ENCODE results near the gene AUTS2.

AUTS2 gene

DNA sequence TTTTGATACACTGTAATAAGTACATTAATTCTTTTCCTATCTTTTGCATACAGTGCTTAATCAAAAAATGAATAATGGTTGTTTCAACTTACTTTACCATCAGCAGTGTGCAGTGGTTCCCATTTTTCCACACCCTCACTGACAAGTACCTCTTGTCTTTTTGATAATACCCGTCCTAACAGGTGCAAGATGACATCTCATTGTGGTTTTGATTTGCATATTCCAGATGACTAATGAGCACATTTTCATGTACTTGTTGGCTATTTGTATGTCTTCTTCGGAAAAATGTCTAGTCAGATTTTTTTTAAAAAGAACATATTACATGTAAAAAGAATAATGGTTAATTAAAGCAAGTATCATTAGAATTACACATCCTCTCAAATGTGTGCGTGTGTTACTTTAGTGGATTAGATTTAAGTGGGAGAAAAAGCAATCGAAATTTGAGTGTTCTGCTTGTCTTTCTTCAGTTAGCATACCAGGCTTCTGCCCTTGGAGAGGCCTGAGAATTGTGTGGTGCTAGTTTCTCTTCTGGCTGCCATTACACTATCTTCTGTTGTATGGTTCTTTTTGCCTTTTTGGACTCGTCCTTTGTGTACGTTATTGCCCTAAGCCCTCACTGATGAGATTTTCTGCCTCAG is 291.2 kb downstream of the AUTS2 start:
- DNase-seq (ENCODE audit: low read depth in 3 of 3), result no peak

GRCh38 chr7:69889976-69890351 is 291.7 kb downstream of the AUTS2 start:
- no peak for DNase-seq (ENCODE audit: low read depth in 3 of 3)

DNA sequence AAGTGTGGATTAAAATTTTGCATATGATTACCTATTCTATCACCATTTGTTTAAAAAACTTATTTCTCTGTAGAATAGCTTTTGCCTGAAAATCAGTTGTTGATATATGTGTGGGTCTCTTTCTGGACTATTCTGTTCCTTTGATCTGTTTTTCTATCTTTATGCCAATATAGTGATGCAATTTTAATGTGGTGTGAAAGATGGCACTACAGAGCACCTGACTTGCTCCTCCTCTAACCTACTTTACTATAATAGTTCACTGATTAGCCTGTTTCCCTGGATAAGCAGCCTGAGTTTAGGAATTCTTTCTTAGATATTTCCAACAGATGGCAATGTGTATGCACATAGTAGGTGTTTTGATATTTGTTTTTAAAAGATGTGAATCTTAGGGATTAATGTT is 294.5 kb downstream of the AUTS2 start:
- no peak for DNase-seq (ENCODE audit: low read depth in 3 of 3)

DNA sequence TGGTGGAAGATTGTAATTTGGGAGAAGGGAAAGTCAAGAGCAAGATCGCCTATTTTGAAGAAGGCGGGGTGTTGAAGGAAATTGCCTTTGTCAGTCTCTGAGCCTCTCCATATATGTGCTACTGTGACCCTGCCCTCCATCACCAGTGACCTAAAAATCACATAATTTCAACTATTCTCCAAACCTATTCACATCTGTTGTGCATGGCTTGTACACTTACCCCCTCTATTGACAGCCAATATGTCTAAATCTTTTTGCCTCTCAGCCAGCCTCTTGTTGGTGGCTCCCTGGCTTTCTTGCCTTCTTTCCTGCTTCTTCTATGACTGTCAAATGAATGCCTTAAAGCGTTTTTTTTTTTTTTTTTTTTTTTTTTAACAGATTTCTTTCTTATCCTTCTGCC is 295.6 kb downstream of the AUTS2 start:
- no peak for DNase-seq (ENCODE audit: low read depth in 3 of 3)

DNA sequence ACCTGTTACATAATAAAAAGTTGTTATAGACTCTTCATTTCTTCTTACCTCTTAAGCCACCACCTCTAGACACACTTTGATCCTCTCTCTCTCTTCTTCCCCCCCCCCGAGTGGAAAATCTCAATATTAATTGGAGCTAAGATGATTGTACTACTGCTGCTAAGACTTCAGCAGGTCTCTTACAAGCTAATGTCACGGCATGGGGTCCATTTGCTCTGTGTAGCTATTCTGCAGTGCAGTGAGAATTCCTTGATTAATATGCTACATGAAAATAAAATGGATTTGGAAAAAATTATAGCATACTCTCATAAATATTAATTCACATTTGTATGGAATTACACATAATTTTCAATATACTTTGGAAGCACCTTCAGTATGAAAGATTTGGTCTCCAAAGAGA is 297.2 kb downstream of the AUTS2 start:
- no peak for DNase-seq (ENCODE audit: low read depth in 3 of 3)

GRCh38 chr7:69896121-69896520 is 297.8 kb downstream of the AUTS2 start:
- no peak for DNase-seq (ENCODE audit: low read depth in 3 of 3)

- no peak for DNase-seq (ENCODE audit: low read depth in 3 of 3)
Observed at GRCh38 chr7:69898189-69898588, 299.9 kb downstream of the AUTS2 start.

GRCh38 chr7:69903410-69903809 is 305.1 kb downstream of the AUTS2 start:
- no peak for DNase-seq (ENCODE audit: low read depth in 3 of 3)

DNA sequence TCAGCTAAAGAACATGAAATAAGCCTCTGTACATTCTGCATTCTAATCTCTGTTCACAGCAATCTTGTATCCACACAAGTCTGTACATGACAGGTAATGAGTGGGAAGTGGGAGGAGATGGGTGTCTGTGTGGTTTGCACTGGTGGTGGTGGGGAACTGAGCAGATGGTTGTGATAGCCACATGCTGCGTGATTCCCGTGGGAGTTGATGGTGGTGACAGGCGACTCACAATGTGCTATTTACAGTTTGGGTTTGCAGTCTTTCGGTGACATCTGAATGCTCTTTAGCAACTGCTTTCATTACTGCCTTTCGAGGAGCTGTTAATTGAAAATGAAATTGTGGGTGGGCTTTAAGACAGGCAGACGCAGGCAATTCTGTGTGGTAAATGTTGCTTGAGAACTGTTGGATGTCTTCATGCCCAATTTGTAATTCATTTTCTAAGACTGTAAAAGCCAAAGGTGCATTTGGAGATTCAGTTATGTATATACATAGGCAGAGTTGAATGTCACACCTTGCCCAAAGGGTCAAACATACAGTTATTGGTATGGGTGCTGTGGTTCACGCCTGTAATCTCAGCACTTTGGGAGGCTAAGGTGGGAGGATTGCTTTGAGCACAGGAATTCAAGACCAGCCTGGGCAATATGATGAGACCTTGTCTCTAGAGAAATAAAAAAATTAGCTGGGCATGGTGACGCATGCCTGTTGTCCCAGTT is 308.2 kb downstream of the AUTS2 start:
- DNase-seq (ENCODE audit: low read depth in 3 of 3), result no peak

GRCh38 chr7:69907720-69908119 is 309.4 kb downstream of the AUTS2 start:
- no peak for DNase-seq (ENCODE audit: low read depth in 3 of 3)

DNA sequence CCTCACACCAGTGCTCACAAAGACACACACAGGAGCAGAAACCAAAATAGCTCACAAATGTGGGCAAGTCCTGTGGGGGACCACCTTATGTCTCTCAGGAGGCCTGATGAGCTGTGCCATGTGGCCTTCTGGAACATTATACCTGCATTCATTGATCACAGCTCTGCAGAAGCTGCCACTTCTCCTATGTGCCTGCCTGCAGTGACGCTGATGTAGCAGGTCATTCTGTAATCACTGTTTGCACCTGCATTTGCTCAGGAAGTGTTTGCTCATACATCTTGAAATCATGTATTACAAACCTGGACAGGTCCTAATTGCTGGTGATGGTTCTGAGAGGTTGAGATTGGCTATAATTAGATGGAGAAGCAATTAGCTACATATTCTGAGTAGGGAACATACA is 310.2 kb downstream of the AUTS2 start:
- no peak for DNase-seq (ENCODE audit: low read depth in 3 of 3)

- no peak for DNase-seq (ENCODE audit: low read depth in 3 of 3)
Observed at GRCh38 chr7:69910150-69910549, 311.9 kb downstream of the AUTS2 start.

DNA sequence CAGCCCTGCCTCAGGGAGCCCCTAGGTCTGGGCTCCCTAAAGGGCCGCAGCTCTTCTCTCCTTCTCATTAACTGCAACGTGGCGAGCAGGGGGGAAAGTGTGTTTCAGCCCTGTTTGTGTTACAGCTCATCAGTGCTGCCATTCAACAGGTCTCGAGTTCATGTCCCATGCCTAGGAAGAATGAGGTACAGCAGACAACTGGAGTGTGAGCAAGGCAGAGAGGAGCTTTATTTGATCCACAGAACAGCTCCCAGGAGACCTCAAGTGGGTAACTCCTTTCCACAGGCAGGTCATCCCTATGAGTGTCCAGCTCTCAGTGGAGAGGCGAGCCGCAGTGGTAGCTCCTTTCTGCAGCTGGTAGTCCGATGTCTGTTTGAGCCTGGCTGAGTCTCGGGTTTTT is 313.1 kb downstream of the AUTS2 start:
- no peak for DNase-seq (ENCODE audit: low read depth in 3 of 3)

GRCh38 chr7:69912141-69912540 is 313.9 kb downstream of the AUTS2 start:
- no peak for DNase-seq (ENCODE audit: low read depth in 3 of 3)

DNA sequence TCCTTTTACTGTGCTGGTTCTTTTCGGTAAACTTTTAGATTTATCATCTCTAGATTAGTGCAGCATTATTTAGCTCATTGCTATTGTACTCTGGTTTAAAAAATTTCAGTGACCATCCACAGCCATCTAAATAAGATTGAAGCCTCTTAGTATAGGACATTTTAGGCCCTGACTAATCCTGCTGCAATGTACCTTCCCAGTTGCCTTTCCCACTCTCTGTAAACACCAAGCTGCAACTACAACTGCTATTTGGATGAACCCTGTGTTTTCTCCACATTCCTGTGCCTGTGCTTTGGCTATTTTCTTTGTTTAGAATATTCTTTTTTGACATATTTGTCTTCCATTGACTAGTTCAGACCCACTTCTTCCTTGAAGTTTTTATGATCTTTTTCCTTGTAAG is 314.6 kb downstream of the AUTS2 start:
- DNase-seq (ENCODE audit: low read depth in 3 of 3), result no peak

- no peak for DNase-seq (ENCODE audit: low read depth in 3 of 3)
Observed at GRCh38 chr7:69919426-69920111, 321.3 kb downstream of the AUTS2 start.

DNA sequence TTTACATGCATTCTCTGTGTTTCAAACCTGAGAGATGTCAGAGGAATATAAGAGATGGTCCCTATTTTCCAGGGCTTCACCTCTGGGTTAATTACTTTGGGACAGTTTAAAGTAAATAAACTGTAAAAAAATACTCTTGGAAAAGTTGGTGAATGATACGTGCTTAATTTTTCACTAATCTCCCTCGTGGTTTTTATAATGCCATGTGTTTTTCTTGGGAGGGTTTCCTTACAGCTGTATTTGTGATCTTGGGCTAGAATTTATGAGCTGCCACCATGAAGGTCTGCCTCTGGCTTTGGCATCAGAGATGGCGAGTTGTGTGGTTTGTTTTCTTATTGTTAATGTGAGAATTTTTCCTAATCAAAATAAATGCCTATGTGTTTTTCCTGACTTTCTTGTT is 322.5 kb downstream of the AUTS2 start:
- DNase-seq (ENCODE audit: low read depth in 3 of 3), result no peak

DNA sequence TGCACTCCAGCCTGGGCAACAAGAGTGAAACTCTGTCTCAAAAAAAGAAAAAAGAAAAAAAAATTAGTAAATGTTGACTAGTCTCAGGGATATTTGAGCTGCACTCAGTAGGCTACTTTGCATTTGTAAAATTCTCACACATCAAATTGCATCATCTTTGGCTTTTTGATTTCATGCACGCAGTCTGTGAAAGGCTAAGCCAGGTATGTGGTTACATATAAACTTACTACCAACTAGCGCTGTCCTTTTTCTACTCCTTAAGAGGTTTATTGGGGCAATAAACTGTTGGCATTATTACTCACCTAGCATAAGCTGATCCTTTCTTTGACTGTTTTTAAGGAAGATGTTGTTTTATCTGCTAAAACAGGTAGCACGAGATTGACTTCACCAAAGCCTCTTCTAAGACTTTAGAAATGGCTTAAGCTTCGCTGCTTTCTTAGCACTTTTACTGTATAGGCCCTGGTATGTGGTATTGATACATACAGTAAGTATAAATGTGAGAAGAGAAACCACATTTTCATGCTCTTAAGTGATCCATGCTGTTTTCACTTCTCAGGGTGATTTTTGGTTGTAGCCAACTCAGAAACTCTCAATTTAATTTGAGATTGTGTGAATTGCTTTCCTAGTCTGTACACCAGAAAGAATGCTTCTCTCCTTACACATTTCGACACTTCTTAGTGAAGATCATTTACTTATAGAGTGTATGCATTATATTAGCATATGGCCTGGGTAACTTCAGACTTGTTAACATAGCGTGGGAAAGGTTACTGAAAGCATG is 323.9 kb downstream of the AUTS2 start:
- DNase-seq (ENCODE audit: low read depth in 3 of 3), result no peak

DNA sequence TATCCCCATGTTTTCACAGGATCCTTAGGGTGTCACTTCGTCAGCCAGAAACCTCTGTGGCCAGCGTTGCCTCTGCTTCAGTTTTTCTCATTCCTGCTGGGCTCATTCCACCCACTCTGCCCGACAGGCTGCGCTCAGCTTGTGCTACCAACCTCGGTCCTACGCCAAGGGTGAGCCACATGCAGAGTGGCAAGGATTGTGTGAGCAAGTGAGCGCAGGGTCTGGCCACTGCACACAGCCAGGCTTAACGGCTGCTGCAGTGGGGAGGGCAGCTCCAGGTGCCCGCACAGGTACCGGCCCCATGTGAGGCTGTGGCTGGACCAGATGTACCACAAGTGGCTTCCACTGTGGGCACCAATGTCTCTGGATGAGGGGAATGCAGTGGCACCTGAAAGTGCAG is 329.2 kb downstream of the AUTS2 start:
- DNase-seq (ENCODE audit: low read depth in 3 of 3), result no peak

GRCh38 chr7:69928621-69929020 is 330.3 kb downstream of the AUTS2 start:
- no peak for DNase-seq (ENCODE audit: low read depth in 3 of 3)

GRCh38 chr7:69929622-69930021 is 331.3 kb downstream of the AUTS2 start:
- no peak for DNase-seq (ENCODE audit: low read depth in 3 of 3)

DNA sequence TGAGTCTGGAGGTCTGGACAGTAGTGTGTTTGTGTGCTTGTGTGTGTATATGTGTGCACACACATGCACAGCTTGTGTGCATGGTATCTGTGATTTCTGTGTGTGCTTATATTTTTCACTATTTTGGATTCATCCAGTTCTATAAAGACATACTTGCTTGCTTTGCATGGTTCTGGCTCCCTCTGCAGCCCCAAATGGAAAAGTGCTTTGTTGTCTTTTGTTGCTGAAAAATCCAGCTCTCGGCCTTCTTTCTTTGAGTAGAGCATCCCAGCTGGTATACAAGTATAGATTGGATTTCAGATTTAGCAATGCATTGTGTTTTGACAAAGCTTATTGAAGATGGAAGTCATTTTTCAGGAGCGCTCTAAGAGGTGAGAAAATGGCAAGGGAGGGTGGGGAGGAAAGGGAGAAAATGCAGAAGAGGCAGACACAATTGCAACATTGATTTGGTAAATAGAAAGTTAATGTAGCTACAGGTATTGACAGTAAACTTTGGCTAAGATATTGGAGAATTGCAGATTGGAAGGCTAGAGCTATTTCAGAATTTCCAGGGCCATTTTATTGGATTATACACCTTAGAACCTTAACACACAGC is 333.9 kb downstream of the AUTS2 start:
- DNase-seq (ENCODE audit: low read depth in 3 of 3), result no peak
